ENCODE data around the gene MBD5. TPM values are rescaled to one million over a fixed set of nuclear protein-coding genes. Genes with fewer than 3 reads are reported as not detected.

The MBD5 gene
- total and polyA plus RNA-seq, 2 of the 4 experiments (the other 2 are of a cell fraction): 9.8 to 14.2 TPM

GRCh38 chr2:148161909-148162435 is 141.1 kb downstream of the MBD5 start:
- no peak overlapping the region for H4K8ac ChIP-seq (ENCODE audit: low read depth in 2 of 2, low read length in 2 of 2)
- no TSS peak for BruUV-seq (replicated peaks)
- H3K4me1 ChIP-seq (ENCODE audit: control insufficient read depth, insufficient read depth, low read length): peaks cover 2% of the 10 kb centered on the region; the same call in 1 of the 2 replicates
- H3K27me3 ChIP-seq (ENCODE audit: control insufficient read depth, insufficient read depth, low read length): no peaks in the 10 kb centered on the region
- H2AK9ac ChIP-seq (replicated peaks; ENCODE audit: low read depth, low read length, poor library complexity): no peak overlapping the region
- H3K4me2 ChIP-seq (ENCODE audit: low read depth, low read length): no peak overlapping the region
- H3K4me3 ChIP-seq (ENCODE audit: insufficient read depth, low read depth, low read length): no peak overlapping the region
- no peak for ATAC-seq (ENCODE audit: low read depth)
- H3K18ac ChIP-seq (ENCODE audit: low read depth, low read length): no peak overlapping the region
- H3K27ac ChIP-seq (ENCODE audit: insufficient read depth, low read length): no peak overlapping the region
- no peak overlapping the region for H2AK5ac ChIP-seq (ENCODE audit: low read depth, low read length)
- H3K79me1 ChIP-seq (ENCODE audit: low read depth in 1 of 2, low read length in 2 of 2): peaks cover 3 to 13% of the 10 kb centered on the region in 2 experiments; a peak in 2 of 4 replicates
- H3K9me1 ChIP-seq (ENCODE audit: insufficient read depth, low read length): no peaks in the 10 kb centered on the region
- H3K9ac ChIP-seq (ENCODE audit: low read depth, low read length): no peak overlapping the region
- H3K9me3 ChIP-seq (ENCODE audit: control insufficient read depth, insufficient read depth, low read length): no peaks in the 10 kb centered on the region
- H4K5ac ChIP-seq (ENCODE audit: low read depth, low read length): no peak overlapping the region
- ChIA-PET POLR2A (ENCODE audit: unreplicated experiment) (no interaction called here), CTCF (interaction anchor here (1.1 kb wide), 1 partner anchor 12 kb away, joined by 3 read pairs; no protein-coding TSS in a partner anchor)
- no peaks in the 10 kb centered on the region for H4K20me1 ChIP-seq (ENCODE audit: insufficient read depth, low read length)
- no peak overlapping the region for H2BK15ac ChIP-seq (ENCODE audit: low read depth, low read length)
- no peak overlapping the region for H4K91ac ChIP-seq (ENCODE audit: insufficient read depth, low read depth, low read length)
- no peak overlapping the region for H2BK20ac ChIP-seq (ENCODE audit: low read depth, low read length)
- H3K36me3 ChIP-seq (ENCODE audit: control insufficient read depth, insufficient read depth, low read length): no peaks in the 10 kb centered on the region; the same call in 1 of the 2 replicates
- in situ Hi-C loops (cut with MboI; ENCODE audit: low sequenced_read_pairs) (no loop called here), intact Hi-C loops (cut with micrococcal nuclease) (no loop called here), dilution Hi-C loops (cut with HindIII; ENCODE audit: low sequenced_read_pairs, unreplicated experiment) (no loop called here)
- H3K4ac ChIP-seq (ENCODE audit: low read depth, low read length): no peak overlapping the region
- H2BK120ac ChIP-seq (ENCODE audit: low read depth, low read length): no peak overlapping the region
- no peak overlapping the region for H3K14ac ChIP-seq (replicated peaks; ENCODE audit: low read depth, low read length)
- no peak overlapping the region for H3K56ac ChIP-seq (ENCODE audit: extremely low read depth, insufficient read depth, low read length)
- TF ChIP-seq POLR2A (IDR thresholded peaks at IDR 0.05; ENCODE audit: low read depth, low read length) (no peak), SMC3 (IDR thresholded peaks at IDR 0.05; ENCODE audit: low read depth, low read length) (no peak), RCOR1 (IDR thresholded peaks at IDR 0.05; ENCODE audit: insufficient replicate concordance, low read length) (no peak), MAFK (IDR thresholded peaks at IDR 0.05; ENCODE audit: low read depth, low read length) (no peak), CTCF (conservative IDR thresholded peaks at IDR 0.05; ENCODE audit: low read depth, low read length) (no peak), RFX5 (IDR thresholded peaks at IDR 0.05; ENCODE audit: low read depth, low read length) (no peak), MXI1 (IDR thresholded peaks at IDR 0.05; ENCODE audit: borderline replicate concordance, low read depth, low read length) (no peak), CEBPB (IDR thresholded peaks at IDR 0.05; ENCODE audit: low read depth, low read length) (no peak), ELK1 (IDR thresholded peaks at IDR 0.05; ENCODE audit: borderline replicate concordance, low read depth, low read length) (no peak), BHLHE40 (IDR thresholded peaks at IDR 0.05; ENCODE audit: low read depth, low read length) (no peak), USF2 (IDR thresholded peaks at IDR 0.05; ENCODE audit: low read depth, low read length) (no peak), NFE2L2 (IDR thresholded peaks at IDR 0.05; ENCODE audit: low read depth, low read length) (no peak), FOS (IDR thresholded peaks at IDR 0.05; ENCODE audit: low read depth, low read length) (no peak), CHD1 (IDR thresholded peaks at IDR 0.05; ENCODE audit: low read depth, low read length) (no peak), MAZ (IDR thresholded peaks at IDR 0.05; ENCODE audit: borderline replicate concordance, low read depth, low read length) (no peak)
- no peak overlapping the region for H2AFZ ChIP-seq (replicated peaks; ENCODE audit: low read length, poor library complexity)
- WGBS, 2 experiments (ENCODE audit: extremely low coverage in 2 of 2, insufficient read length in 1 of 2): no CpG with 5 or more reads among the region's 2 CpGs
- H2BK5ac ChIP-seq (ENCODE audit: low read depth, low read length, poor library complexity, severe bottlenecking): no peak overlapping the region
- no peak overlapping the region for H3K23ac ChIP-seq (ENCODE audit: low read depth, low read length)
- DNase-seq: no peak

All from IMR-90 (cell line).